ENCODE measurements around the gene SETBP1.
A peak's percentile ranks its signal among the peaks of the same experiment; 100 is the strongest.

The SETBP1 gene

DNA sequence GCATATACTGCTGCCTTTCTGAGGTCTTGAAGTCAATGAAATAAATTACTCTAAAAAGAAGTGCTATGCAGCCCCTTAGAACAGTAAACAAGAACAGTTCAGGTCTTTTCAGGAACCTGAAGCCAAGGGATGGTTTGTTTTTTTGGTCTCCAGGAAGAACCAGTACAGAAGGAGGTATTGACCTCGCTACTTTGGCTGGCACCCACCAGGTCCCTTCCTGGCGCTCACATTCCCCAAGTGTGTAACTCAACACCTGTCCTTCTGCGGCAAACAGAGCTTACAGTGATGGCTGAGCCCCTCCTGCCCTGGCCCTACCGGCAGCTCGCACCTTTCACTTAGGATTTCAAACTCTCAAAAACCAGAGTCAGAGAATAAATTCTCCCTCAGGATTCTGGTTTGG, 51.9 kb downstream of the SETBP1 start:
- Mint-ChIP-seq H3K27ac (peak overlapping the region in 1 of 2 donors; percentile 44), H3K36me3 (ENCODE audit: insufficient read depth) (no peaks in the 10 kb centered on the region), H3K4me3 (no peak overlapping the region), H3K4me1 (ENCODE audit: low read depth in 2 of 2) (peaks cover 39 to 55% of the 10 kb centered on the region in 2 donors), H3K9me3 (no peaks in the 10 kb centered on the region), H3K27me3 (no peaks in the 10 kb centered on the region)
- no peak for ATAC-seq (replicated peaks)
- no peak for DNase-seq

GRCh38 chr18:44733069-44733753, 52.5 kb downstream of the SETBP1 start:
- Mint-ChIP-seq H3K27me3 (no peaks in the 10 kb centered on the region), H3K4me1 (ENCODE audit: low read depth in 2 of 2) (peaks cover 39 to 50% of the 10 kb centered on the region in 2 donors), H3K36me3 (ENCODE audit: insufficient read depth) (no peaks in the 10 kb centered on the region), H3K4me3 (peak overlapping the region in 1 of 2 donors; percentile 9), H3K9me3 (no peaks in the 10 kb centered on the region), H3K27ac (peak overlapping the region in 1 of 2 donors; percentile 44)
- DNase-seq (no peak), ATAC-seq (replicated peaks) (no peak)

- H3K36me3 Mint-ChIP-seq (ENCODE audit: insufficient read depth): no peaks in the 10 kb centered on the region
- no peak overlapping the region for H3K27ac Mint-ChIP-seq
- no peak for DNase-seq
- peak overlapping the region in 1 of 2 donors; percentile 9 for H3K4me3 Mint-ChIP-seq
- no peaks in the 10 kb centered on the region for H3K27me3 Mint-ChIP-seq
- no peaks in the 10 kb centered on the region for H3K9me3 Mint-ChIP-seq
- H3K4me1 Mint-ChIP-seq (ENCODE audit: low read depth in 2 of 2): peaks cover 33 to 43% of the 10 kb centered on the region in 2 donors
- no peak for ATAC-seq (replicated peaks)
Observed at GRCh38 chr18:44733754-44734465, 53.2 kb downstream of the SETBP1 start.

DNA sequence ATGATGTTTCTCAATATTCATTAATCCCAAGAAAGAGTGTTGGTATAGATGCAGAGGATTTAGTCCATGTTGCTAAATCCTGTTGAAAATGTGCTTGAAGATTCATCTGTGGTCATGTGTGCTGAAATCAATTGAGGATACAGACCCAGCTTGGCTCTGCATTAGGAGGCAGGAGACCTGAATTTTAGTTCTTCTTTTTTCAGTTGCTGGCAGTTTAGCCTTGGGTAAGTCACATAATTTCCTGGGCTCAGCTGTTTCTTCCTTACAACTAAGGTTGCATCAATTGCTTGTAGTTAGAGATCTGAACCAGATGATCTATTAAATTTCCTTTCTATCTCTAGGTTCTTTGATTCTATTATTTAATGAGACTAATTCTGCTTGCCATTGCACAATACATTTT, 54.4 kb downstream of the SETBP1 start:
- Mint-ChIP-seq H3K9me3 (no peaks in the 10 kb centered on the region), H3K4me1 (ENCODE audit: low read depth in 2 of 2) (peaks cover 22 to 31% of the 10 kb centered on the region in 2 donors), H3K27ac (no peak overlapping the region), H3K27me3 (no peaks in the 10 kb centered on the region), H3K4me3 (no peak overlapping the region), H3K36me3 (ENCODE audit: insufficient read depth) (no peaks in the 10 kb centered on the region)
- no peak for DNase-seq
- ATAC-seq (replicated peaks): no peak

- Mint-ChIP-seq H3K4me3 (no peak overlapping the region), H3K27ac (no peak overlapping the region), H3K9me3 (no peaks in the 10 kb centered on the region), H3K36me3 (ENCODE audit: insufficient read depth) (no peaks in the 10 kb centered on the region), H3K27me3 (no peaks in the 10 kb centered on the region), H3K4me1 (ENCODE audit: low read depth in 2 of 2) (peaks cover 12 to 14% of the 10 kb centered on the region in 2 donors)
- ATAC-seq (replicated peaks): no peak
- no peak for DNase-seq
Observed at GRCh38 chr18:44736664-44737380, 56.1 kb downstream of the SETBP1 start.

DNA sequence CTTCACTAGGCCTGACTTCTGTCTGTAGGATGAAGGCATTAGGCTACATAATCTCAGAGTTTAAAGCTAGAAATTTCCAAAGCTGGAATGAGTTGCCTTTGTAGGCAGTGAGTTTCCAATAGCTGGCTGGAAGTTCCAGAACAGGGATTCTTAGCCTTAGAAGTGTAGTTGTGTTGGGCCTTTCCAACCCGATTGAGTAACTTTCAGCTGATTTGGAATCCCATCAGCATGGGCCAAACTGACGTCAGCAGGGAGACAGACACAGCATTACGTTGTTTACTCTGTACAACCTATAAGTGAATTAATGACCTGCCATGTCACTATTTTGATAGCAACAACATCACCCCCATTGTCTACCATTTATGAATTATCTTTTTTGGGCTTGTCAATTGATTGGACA, 56.9 kb downstream of the SETBP1 start:
- Mint-ChIP-seq H3K27ac (no peak overlapping the region), H3K4me3 (no peak overlapping the region), H3K9me3 (no peaks in the 10 kb centered on the region), H3K4me1 (ENCODE audit: low read depth in 2 of 2) (peaks cover 11 to 13% of the 10 kb centered on the region in 2 donors), H3K27me3 (no peaks in the 10 kb centered on the region), H3K36me3 (ENCODE audit: insufficient read depth) (no peaks in the 10 kb centered on the region)
- DNase-seq: no peak
- no peak for ATAC-seq (replicated peaks)

DNA sequence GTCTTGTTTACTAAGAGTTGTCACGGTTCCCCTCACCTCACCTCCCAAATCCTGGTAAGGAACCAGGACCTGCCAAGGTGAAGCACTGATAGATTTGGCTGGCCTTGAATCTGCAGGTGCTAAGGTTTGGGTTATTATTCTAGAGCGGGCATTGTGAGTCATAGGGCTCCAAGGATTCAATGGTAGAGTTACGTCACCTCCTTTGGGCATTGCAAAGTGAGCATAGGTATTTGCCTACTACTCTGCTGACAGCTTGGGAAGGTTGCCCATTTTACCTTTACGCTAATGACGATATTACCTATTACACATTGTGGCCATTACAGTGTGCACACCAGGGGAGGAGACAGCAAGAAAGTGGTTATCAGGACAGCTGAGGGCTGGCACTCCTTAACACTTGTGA, 59.3 kb downstream of the SETBP1 start:
- Mint-ChIP-seq H3K27ac (no peak overlapping the region), H3K27me3 (no peaks in the 10 kb centered on the region)

DNA sequence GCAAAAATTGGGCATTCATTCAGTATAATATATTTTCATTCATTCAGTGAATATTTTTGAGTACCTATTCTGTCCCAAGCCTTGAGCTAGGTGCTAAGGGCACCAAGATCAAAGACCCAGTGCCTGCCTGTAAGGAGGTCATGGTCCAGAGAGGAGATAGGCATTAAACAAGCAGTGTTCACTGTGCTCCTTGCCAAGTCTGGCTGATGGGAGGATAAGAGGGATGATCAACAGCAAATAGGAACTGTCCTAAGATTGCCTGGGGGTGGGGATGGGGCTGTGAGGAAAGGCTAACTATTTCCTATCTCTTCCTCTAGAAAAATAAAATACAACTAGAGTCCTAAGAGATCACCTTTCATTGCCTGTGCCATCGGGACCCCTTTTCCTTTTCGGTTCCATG, 60.4 kb downstream of the SETBP1 start:
- Mint-ChIP-seq H3K27ac (peak overlapping the region in 1 of 2 donors; percentile 18), H3K4me3 (no peak overlapping the region), H3K27me3 (no peaks in the 10 kb centered on the region), H3K4me1 (ENCODE audit: low read depth in 2 of 2) (peaks cover 2 to 5% of the 10 kb centered on the region in 2 donors), H3K9me3 (no peaks in the 10 kb centered on the region), H3K36me3 (ENCODE audit: insufficient read depth) (no peaks in the 10 kb centered on the region)
- no peak for ATAC-seq (replicated peaks)
- DNase-seq: no peak

More for the DNA sequence above, 59.3 kb downstream of the SETBP1 start:
- peaks cover 5% of the 10 kb centered on the region in 2 donors for H3K4me1 Mint-ChIP-seq (ENCODE audit: low read depth in 2 of 2)
- no peaks in the 10 kb centered on the region for H3K36me3 Mint-ChIP-seq (ENCODE audit: insufficient read depth)
- DNase-seq (no peak), ATAC-seq (replicated peaks) (no peak)
- H3K4me3 Mint-ChIP-seq: no peak overlapping the region
- H3K9me3 Mint-ChIP-seq: no peaks in the 10 kb centered on the region

DNA sequence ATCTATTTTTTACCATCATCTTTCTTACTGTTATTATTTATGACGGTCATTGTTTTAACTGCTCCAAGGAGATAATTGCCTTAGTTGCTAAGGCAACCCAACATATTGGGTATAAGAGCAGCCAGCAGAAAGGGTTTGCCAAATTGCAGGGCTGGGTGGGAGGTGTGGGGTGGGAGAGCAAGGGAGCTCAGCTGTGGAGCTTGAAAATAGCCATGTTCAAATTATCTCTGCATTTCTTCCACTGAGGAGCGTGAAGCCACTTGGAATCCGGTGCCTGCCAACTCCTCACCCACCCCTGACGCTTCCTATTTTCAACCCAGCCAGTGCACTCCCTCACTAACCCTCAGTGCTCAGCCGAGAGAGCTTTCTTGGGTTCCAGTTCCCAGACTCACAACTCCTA, 60.8 kb downstream of the SETBP1 start:
- no peak overlapping the region for H3K4me3 Mint-ChIP-seq
- peak overlapping the region in 1 of 2 donors; percentile 18 for H3K27ac Mint-ChIP-seq
- no peak for ATAC-seq (replicated peaks)
- no peaks in the 10 kb centered on the region for H3K27me3 Mint-ChIP-seq
- H3K36me3 Mint-ChIP-seq (ENCODE audit: insufficient read depth): no peaks in the 10 kb centered on the region
- DNase-seq: no peak
- no peaks in the 10 kb centered on the region for H3K9me3 Mint-ChIP-seq
- peaks cover 2 to 5% of the 10 kb centered on the region in 2 donors for H3K4me1 Mint-ChIP-seq (ENCODE audit: low read depth in 2 of 2)

GRCh38 chr18:44742126-44742525, 61.4 kb downstream of the SETBP1 start:
- no peak overlapping the region for H3K27ac Mint-ChIP-seq
- no peaks in the 10 kb centered on the region for H3K27me3 Mint-ChIP-seq
- no peak overlapping the region for H3K4me3 Mint-ChIP-seq
- ATAC-seq (replicated peaks) (no peak), DNase-seq (no peak)
- peaks cover 2 to 5% of the 10 kb centered on the region in 2 donors for H3K4me1 Mint-ChIP-seq (ENCODE audit: low read depth in 2 of 2)
- no peaks in the 10 kb centered on the region for H3K9me3 Mint-ChIP-seq
- no peaks in the 10 kb centered on the region for H3K36me3 Mint-ChIP-seq (ENCODE audit: insufficient read depth)

DNA sequence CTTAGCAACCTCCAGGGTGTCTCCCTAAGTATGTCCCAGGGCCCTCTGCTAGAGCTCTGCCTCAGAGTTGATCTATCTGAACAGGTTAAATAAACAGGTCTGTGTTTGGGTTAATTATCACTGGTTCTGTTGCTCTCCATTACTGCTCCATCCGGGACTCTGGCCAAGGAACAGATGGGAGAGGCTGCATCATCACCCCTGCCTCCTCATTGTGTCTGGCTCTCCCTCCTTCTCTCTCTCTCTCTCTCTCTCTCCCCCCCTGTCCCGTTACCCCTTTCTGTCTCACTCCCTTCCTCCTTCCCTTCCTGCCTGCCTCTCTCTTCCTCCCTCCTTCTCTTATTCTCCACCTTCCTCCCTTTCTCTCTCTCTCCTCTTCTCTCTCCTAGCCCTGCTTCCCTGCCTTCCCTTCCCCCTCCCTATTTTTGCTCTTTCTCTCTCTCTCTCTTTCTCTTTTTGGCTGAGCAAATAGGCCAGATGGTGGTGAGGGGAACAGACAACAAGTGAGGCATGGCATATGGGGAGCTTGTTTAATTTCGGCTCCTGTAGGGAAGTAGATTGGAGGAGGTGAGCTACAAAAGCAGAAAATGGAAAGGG, 62.1 kb downstream of the SETBP1 start:
- Mint-ChIP-seq H3K27ac (no peak overlapping the region), H3K36me3 (ENCODE audit: insufficient read depth) (no peaks in the 10 kb centered on the region), H3K9me3 (no peaks in the 10 kb centered on the region), H3K4me3 (no peak overlapping the region), H3K27me3 (no peaks in the 10 kb centered on the region), H3K4me1 (ENCODE audit: low read depth in 2 of 2) (peaks cover 4 to 6% of the 10 kb centered on the region in 2 donors)
- ATAC-seq (replicated peaks): no peak
- DNase-seq: no peak

GRCh38 chr18:44743631-44744030, 62.9 kb downstream of the SETBP1 start:
- no peaks in the 10 kb centered on the region for H3K27me3 Mint-ChIP-seq
- H3K9me3 Mint-ChIP-seq: no peaks in the 10 kb centered on the region
- DNase-seq (no peak), ATAC-seq (replicated peaks) (no peak)
- H3K4me3 Mint-ChIP-seq: no peak overlapping the region
- H3K4me1 Mint-ChIP-seq (ENCODE audit: low read depth in 2 of 2): peaks cover 5 to 7% of the 10 kb centered on the region in 2 donors
- H3K36me3 Mint-ChIP-seq (ENCODE audit: insufficient read depth): no peaks in the 10 kb centered on the region
- H3K27ac Mint-ChIP-seq: no peak overlapping the region
